HepG2 (cell line): Measurements from ENCODE around the gene CRYZ. TPM values are rescaled to one million over a fixed set of nuclear protein-coding genes. Genes with fewer than 3 reads are reported as not detected.

ENCODE experiments used
- ARID4A ChIP-seq: sonication (generic); formaldehyde crosslinking; IDR thresholded peaks from 2 replicates; pipeline ENCODE4 v1.5.0; 2020; ENCODE audit warnings: mild to moderate bottlenecking, missing genetic modification reagents, borderline replicate concordance
- EHMT2 ChIP-seq: fragments of 200-600 bp; sonication (generic); IDR thresholded peaks from 2 replicates; pipeline ENCODE4 v1.7.0; 2017; ENCODE audit warnings: antibody characterized with exemption, low read depth, low read length, borderline replicate concordance
- HMGXB4 ChIP-seq, 2 experiments: sonication (generic) in 1 of 2; formaldehyde crosslinking in 1 of 2; IDR thresholded peaks; 2 replicates each; pipeline versions ENCODE4 v1.4.0 to v1.6.1; 2018 to 2020; ENCODE audit warnings: missing genetic modification reagents in 2 of 2, borderline replicate concordance in 1 of 2, low read depth in 1 of 2, mild to moderate bottlenecking in 1 of 2, missing biosample characterization in 1 of 2
- MBNL3 ChIP-seq: fragments of 250-450 bp; sonication (Bioruptor Pico); conservative IDR thresholded peaks from 2 replicates; pipeline ENCODE4 v1.8.0; 2022; ENCODE audit warnings: mild to moderate bottlenecking, inconsistent platforms
- RFXAP ChIP-seq: sonication (generic); formaldehyde crosslinking; IDR thresholded peaks from 2 replicates; pipeline ENCODE4 v1.4.0; 2020; ENCODE audit warnings: missing genetic modification reagents, borderline replicate concordance
- SETDB1 ChIP-seq: sonication (generic); formaldehyde crosslinking; IDR thresholded peaks from 2 replicates; pipeline ENCODE4 v1.5.1; 2020; ENCODE audit warnings: missing genetic modification reagents, mild to moderate bottlenecking, borderline replicate concordance
- ZNF224 ChIP-seq: sonication (generic); formaldehyde crosslinking; IDR thresholded peaks from 2 replicates; pipeline ENCODE4 v1.5.0; 2020; ENCODE audit warnings: mild to moderate bottlenecking, missing genetic modification reagents
- ZNF558 ChIP-seq: sonication (generic); formaldehyde crosslinking; IDR thresholded peaks from 2 replicates; pipeline ENCODE4 v1.9.0; 2022; ENCODE audit warnings: mild to moderate bottlenecking, missing genetic modification reagents, borderline replicate concordance
- ZNF574 ChIP-seq: sonication (generic); formaldehyde crosslinking; IDR thresholded peaks from 2 replicates; pipeline ENCODE4 v1.4.0; 2020; ENCODE audit warnings: missing genetic modification reagents
- ZNF614 ChIP-seq: IDR thresholded peaks from 2 replicates; pipeline ENCODE4 v1.6.1; 2018; ENCODE audit warnings: missing biosample characterization, missing genetic modification reagents, inconsistent platforms, borderline replicate concordance
- ZNF678 ChIP-seq: sonication (generic); formaldehyde crosslinking; IDR thresholded peaks from 2 replicates; pipeline ENCODE4 v1.4.0; 2020; ENCODE audit warnings: mild to moderate bottlenecking, missing genetic modification reagents
- ZSCAN20 ChIP-seq: sonication (generic); formaldehyde crosslinking; IDR thresholded peaks from 2 replicates; pipeline ENCODE4 v1.4.0; 2020; ENCODE audit warnings: missing genetic modification reagents, mild to moderate bottlenecking, borderline replicate concordance
- ZSCAN30 ChIP-seq: sonication (generic); formaldehyde crosslinking; IDR thresholded peaks from 2 replicates; pipeline ENCODE4 v1.5.0; 2020; ENCODE audit warnings: mild to moderate bottlenecking, missing genetic modification reagents
- polyA plus RNA-seq, 8 experiments: library from polyadenylated mRNA; depleted of rRNA in 3 of 8; stranded (reverse) in 7 of 8; unstranded in 1 of 8; fragments of >200 nt; fragmentation: Illumina TruSeq in 4 of 8; extraction: Trizol in 4 of 8; gene quantifications; 2 replicates each; pipeline versions ENCODE4 v1.2.1 to v1.2.3, GENCODE V29; 2011 to 2016; ENCODE audit warnings: low read depth in 4 of 8, missing spikeins in 1 of 8, mixed read lengths in 1 of 8; ENCODE audit not compliant: insufficient read depth in 1 of 8
- total RNA-seq, 5 experiments: library from RNA; depleted of rRNA; stranded (reverse); fragments of >200 nt; fragmentation: Illumina TruSeq; extraction: Trizol; gene quantifications; 2 replicates each; pipeline ENCODE4 v1.2.3, GENCODE V29; 2016; ENCODE audit warnings: low read depth in 1 of 5

The CRYZ gene
- total and polyA plus RNA-seq, 2 of the 13 experiments (the other 11 are each of a cell fraction or from before 2014, with no cell fraction given) = 115 to 211 TPM

- TF ChIP-seq ARID4A (CRISPR knock-in tag) = no peak
- TF ChIP-seq EHMT2 = no peak
- TF ChIP-seq ZSCAN30 (CRISPR knock-in tag) = no peak
- no peak for TF ChIP-seq ZNF224 (CRISPR knock-in tag)
- no peak for TF ChIP-seq ZSCAN20 (CRISPR knock-in tag)
- 0 out of 2 replicates have a peak, but pooled peaks have one; percentile 34 for TF ChIP-seq ZNF614 (CRISPR knock-in tag)
- TF ChIP-seq ZNF558 (CRISPR knock-in tag) = no peak
- no peak for TF ChIP-seq MBNL3 (CRISPR knock-in tag)
- TF ChIP-seq ZNF574 (CRISPR knock-in tag) = no peak
- TF ChIP-seq HMGXB4 (CRISPR knock-in tag; IDR thresholded peaks at IDR 0.05; ENCODE audit: borderline replicate concordance in 1 of 2, low read depth in 1 of 2) = peak in 1 of 2 experiments; percentile 55; a peak in 1 of 4 replicates
- TF ChIP-seq ZNF678 (CRISPR knock-in tag) = no peak
- TF ChIP-seq RFXAP (CRISPR knock-in tag) = no peak
- no peak for TF ChIP-seq SETDB1 (CRISPR knock-in tag)
Measured at GRCh38 chr1:74689621-74690363, 43.1 kb downstream of the CRYZ start (continued).
